ENCODE measurements around the gene MESD. TPM values are rescaled to one million over a fixed set of nuclear protein-coding genes. Genes with fewer than 3 reads are reported as not detected.

MESD gene
- total and polyA plus RNA-seq, 9 of the 15 experiments (the other 6 are each of a cell fraction or from before 2014, with no cell fraction given): 11.3 to 39.7 (median 22.8) TPM

DNA sequence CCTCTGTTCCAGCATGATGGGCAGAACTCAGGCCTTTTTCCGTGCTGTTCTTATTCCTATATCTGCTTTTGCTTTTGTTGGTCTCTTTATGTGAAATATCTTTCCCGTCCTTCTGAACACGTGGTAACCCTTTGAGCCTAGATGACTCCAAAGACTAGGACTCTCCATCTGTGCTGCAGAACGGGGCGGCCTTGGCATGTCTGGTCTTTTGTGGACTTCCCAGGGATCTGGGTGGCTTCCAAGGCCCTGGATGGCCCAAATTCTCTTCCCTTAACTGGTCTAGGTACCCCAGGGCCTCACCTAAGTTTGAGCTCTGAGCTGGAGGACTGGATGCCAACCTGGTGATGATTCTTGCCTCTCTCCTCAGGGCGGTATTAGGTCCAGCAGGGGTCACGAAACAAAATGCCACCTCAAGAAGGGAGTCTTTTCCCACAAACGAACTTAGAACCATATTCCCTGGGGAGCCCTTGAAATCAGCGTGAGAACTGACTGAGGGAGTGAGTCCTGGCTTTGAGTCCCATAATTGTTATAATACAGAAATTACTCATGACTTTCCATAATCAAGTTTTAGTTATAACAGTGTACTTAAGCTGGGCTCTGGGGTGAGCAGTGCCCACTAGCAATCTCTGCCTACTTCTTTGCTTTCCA lies 25.0 kb upstream of the MESD start (continued):
- TF ChIP-seq ZNF318 (IDR thresholded peaks at IDR 0.05; ENCODE audit: borderline replicate concordance in 1 of 2, low read depth in 1 of 2) (no peak), CHAMP1 (IDR thresholded peaks at IDR 0.05) (no peak)
